DND-41 (cell line): ENCODE data around the gene PDIA4.
A peak's percentile ranks its signal among the peaks of the same experiment; 100 is the strongest.

Experiments used
- ATAC-seq: fragments of 200-7000 bp; cut with Tn5 transposase; 3 replicates; pipeline ENCODE4 v1.9.1; 2021; ENCODE audit warnings: low read depth; ENCODE audit not compliant: insufficient read depth
- DNase-seq: peaks from one replicate; pipeline ENCODE4 v3.0.0-alpha.2; 2020
- H2AFZ ChIP-seq: 2 replicates; pipeline ENCODE4 v1.6.0; 2012; ENCODE audit warnings: low read depth, low read length
- H3K27ac ChIP-seq: 2 replicates; pipeline ENCODE4 v1.5.1; 2012; ENCODE audit warnings: low read length, inconsistent platforms
- H3K27me3 ChIP-seq: fragments of 200-600 bp; sonication (generic); 2 replicates; pipeline ENCODE4 v1.6.0; 2012; ENCODE audit warnings: low read length, mild to moderate bottlenecking, inconsistent platforms; ENCODE audit not compliant: insufficient read depth, poor library complexity
- H3K36me3 ChIP-seq: 2 replicates; pipeline ENCODE4 v1.5.1; 2012; ENCODE audit warnings: low read length, inconsistent platforms; ENCODE audit not compliant: insufficient read depth
- H3K4me1 ChIP-seq: 2 replicates; pipeline ENCODE4 v1.5.1; 2012; ENCODE audit warnings: mild to moderate bottlenecking, low read length; ENCODE audit not compliant: insufficient read depth
- H3K4me2 ChIP-seq: 2 replicates; pipeline ENCODE4 v1.6.0; 2012; ENCODE audit warnings: mild to moderate bottlenecking, moderate library complexity, low read length, inconsistent platforms; ENCODE audit not compliant: insufficient read depth
- H3K4me3 ChIP-seq, 2 experiments: fragments of 200-600 bp in 1 of 2; shearing (Covaris generic) in 1 of 2; 2 replicates each; pipeline ENCODE4 v1.5.1; 2012 to 2016; ENCODE audit warnings: inconsistent platforms in 2 of 2, low read length in 2 of 2, mild to moderate bottlenecking in 2 of 2, low read depth in 1 of 2, moderate library complexity in 1 of 2
- H3K79me2 ChIP-seq: 2 replicates; pipeline ENCODE4 v1.6.0; 2012; ENCODE audit warnings: low read length, inconsistent platforms; ENCODE audit not compliant: insufficient read depth
- H3K9ac ChIP-seq: 2 replicates; pipeline ENCODE4 v1.6.0; 2012; ENCODE audit warnings: low read depth, mild to moderate bottlenecking, inconsistent platforms, low read length, moderate library complexity
- H3K9me3 ChIP-seq: 2 replicates; pipeline ENCODE4 v1.5.1; 2012; ENCODE audit warnings: low read length, moderate library complexity, mild to moderate bottlenecking, inconsistent platforms; ENCODE audit not compliant: insufficient read depth, severe bottlenecking
- H4K20me1 ChIP-seq: 2 replicates; pipeline ENCODE4 v1.6.0; 2012; ENCODE audit warnings: low read length; ENCODE audit not compliant: insufficient read depth
- EZH2 ChIP-seq: IDR thresholded peaks from 3 replicates; pipeline ENCODE4 v1.6.1; 2012; ENCODE audit warnings: borderline replicate concordance, low read depth, mild to moderate bottlenecking, moderate library complexity, low read length, inconsistent platforms; ENCODE audit not compliant: severe bottlenecking
- TF ChIP-seq, protein P1 (sequence below): IDR thresholded peaks from 2 replicates; pipeline ENCODE4 v1.5.1; 2012; ENCODE audit warnings: borderline replicate concordance, low read length, moderate library complexity, mild to moderate bottlenecking; ENCODE audit not compliant: poor library complexity, severe bottlenecking; ENCODE audit errors: extremely low read depth

The PDIA4 gene

DNA sequence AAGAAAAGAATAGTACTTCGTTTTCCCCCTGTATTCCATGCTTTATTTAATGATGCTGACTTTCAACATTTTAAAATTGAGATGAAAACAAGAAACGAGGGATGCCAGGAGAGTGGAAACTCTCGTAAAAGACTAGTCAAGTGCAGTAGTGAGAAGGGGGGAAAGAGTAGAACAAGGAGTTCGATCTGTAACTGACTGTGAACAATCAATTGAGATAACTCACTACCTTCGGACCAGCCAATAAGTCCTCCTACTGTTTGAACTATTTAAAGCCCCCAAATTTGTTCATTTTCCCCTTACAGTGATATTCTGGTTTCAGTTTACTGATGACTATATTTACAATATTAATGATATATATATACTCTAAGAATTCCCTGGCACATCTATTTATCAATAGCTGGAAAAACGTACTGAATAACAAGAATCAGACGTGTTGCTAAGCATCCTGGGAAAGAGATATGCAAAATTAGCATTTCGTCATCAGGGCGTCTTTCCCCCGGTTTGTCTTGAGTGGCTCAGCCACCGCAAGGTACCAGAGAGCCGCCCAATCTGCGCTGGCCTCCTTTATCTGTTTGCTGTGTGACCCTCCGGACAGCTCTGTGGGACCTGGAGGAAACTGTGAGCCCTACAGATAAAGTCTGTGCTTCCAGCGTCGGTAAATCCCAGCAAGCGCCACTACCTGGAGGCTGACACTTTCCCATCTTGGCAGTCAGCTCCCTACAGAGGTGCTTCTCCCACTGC lies 41.1 kb downstream of the PDIA4 start:
- Histone ChIP-seq H2AFZ (peak overlapping the region; percentile 98), H4K20me1 (no peaks in the 10 kb centered on the region), H3K27ac (peak overlapping the region; percentile 78), H3K79me2 (no peaks in the 10 kb centered on the region), H3K9ac (peak overlapping the region; percentile 67), H3K36me3 (no peaks in the 10 kb centered on the region), H3K4me1 (peaks cover 60% of the 10 kb centered on the region), H3K27me3 (peaks cover 5% of the 10 kb centered on the region), H3K9me3 (no peaks in the 10 kb centered on the region), H3K4me3 (peak overlapping the region; percentile 82 to 92), H3K4me2 (peak overlapping the region; percentile 99)
- ATAC-seq (peak; percentile 80), DNase-seq (peak; percentile 80)
- TF ChIP-seq, protein P1, sequence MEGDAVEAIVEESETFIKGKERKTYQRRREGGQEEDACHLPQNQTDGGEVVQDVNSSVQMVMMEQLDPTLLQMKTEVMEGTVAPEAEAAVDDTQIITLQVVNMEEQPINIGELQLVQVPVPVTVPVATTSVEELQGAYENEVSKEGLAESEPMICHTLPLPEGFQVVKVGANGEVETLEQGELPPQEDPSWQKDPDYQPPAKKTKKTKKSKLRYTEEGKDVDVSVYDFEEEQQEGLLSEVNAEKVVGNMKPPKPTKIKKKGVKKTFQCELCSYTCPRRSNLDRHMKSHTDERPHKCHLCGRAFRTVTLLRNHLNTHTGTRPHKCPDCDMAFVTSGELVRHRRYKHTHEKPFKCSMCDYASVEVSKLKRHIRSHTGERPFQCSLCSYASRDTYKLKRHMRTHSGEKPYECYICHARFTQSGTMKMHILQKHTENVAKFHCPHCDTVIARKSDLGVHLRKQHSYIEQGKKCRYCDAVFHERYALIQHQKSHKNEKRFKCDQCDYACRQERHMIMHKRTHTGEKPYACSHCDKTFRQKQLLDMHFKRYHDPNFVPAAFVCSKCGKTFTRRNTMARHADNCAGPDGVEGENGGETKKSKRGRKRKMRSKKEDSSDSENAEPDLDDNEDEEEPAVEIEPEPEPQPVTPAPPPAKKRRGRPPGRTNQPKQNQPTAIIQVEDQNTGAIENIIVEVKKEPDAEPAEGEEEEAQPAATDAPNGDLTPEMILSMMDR = no peak
- TF ChIP-seq EZH2 = no peak

DNA sequence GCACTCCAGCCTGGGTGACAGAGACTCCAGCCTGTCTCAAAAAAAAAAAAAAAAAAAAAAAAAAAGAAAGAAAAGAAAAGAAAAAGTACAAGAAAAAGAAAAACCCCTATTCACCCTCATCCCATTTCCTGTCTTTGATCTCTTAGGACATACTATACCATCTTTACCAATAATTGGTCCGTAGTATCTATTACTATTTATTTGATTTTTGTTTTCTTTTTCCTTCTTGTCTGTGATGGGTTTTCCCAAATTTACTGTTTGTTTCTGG lies 41.6 kb downstream of the PDIA4 start:
- H3K4me2 ChIP-seq = peak overlapping the region; percentile 99
- H3K27me3 ChIP-seq = peaks cover 9% of the 10 kb centered on the region
- TF ChIP-seq, protein P1 = no peak
- TF ChIP-seq EZH2 = no peak
- ATAC-seq (no peak), DNase-seq (no peak)
- H3K36me3 ChIP-seq = no peaks in the 10 kb centered on the region
- H3K27ac ChIP-seq = no peak overlapping the region
- H3K79me2 ChIP-seq = no peaks in the 10 kb centered on the region
- peak overlapping the region in 1 of 2 experiments; percentile 92; a peak in 1 of 4 replicates for H3K4me3 ChIP-seq
- no peaks in the 10 kb centered on the region for H3K9me3 ChIP-seq
- no peaks in the 10 kb centered on the region for H4K20me1 ChIP-seq
- H3K9ac ChIP-seq = 0 out of 2 replicates have a peak overlapping the region, but pooled peaks have one; percentile 67
- H2AFZ ChIP-seq = no peak overlapping the region
- H3K4me1 ChIP-seq = peaks cover 62% of the 10 kb centered on the region

DNA sequence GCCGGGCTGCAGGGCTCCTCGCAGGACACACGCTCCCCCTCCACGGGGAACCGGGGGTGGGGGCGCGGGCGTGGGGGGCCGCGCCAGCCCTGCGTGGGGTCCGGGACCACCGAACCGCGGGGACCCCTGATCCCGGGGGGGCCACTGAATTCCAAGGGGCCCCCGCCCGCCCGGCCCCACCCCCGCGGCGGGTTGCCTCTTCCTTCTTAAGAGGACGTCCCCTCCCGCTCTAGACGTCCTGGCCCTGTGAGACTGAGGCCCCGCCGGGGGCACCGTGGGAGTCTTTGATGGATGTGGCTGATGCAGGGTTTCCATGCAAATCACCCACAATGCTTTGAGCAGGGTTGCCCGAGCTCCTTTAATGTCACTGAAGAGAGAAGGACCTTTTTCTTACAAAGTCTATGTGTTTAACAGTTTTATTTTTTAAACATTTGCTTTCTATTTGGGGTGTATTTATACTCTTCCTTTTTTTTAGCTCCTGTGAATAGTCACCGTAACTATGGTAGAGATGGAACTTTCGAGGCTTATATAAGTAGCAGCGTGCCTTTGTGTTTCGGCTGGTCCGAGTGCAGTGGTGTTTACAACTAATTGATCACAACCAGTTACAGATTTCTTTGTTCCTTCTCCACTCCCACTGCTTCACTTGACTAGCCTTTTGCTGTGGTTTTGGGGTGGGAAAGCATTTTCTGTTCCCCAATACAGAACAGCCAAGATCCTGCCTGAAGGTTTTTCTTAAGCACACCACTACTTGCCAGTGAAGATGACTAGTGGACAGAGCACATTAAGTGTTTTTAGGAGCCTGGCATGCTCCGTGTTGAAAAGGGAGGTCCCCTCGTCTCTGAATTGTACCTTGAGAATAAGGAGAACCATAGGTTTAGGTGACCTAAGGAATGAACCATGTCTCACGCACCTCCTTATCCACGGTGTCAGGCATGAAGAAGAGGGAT lies 44.8 kb downstream of the PDIA4 start:
- Histone ChIP-seq H3K9me3 (no peaks in the 10 kb centered on the region), H3K4me3 (peak overlapping the region; percentile 80 to 84), H3K79me2 (no peaks in the 10 kb centered on the region), H3K9ac (peak overlapping the region; percentile 44), H3K4me2 (peak overlapping the region; percentile 93), H3K27ac (peak overlapping the region; percentile 13), H4K20me1 (no peaks in the 10 kb centered on the region), H2AFZ (peak overlapping the region; percentile 71), H3K27me3 (peaks cover 20% of the 10 kb centered on the region), H3K4me1 (peaks cover 57% of the 10 kb centered on the region), H3K36me3 (no peaks in the 10 kb centered on the region)
- peak; percentile 88 for DNase-seq
- TF ChIP-seq, protein P1 = no peak
- no peak for TF ChIP-seq EZH2
- ATAC-seq = peak; percentile 75
